ENCODE results near the gene TPCN1.
"Not testable (repeated sequence)": the region's sequence is repeated elsewhere in the genome, so short reads cannot be mapped to it uniquely, and the experiment has no call there.

Gene TPCN1

GRCh38 chr12:113196582-113196981, 24.7 kb upstream of the TPCN1 start:
- DNase-seq = no peak

- peak in 34 of 51 donors; percentile 9 to 73 (median 35) for DNase-seq
Measured at GRCh38 chr12:113196990-113197389, 24.3 kb upstream of the TPCN1 start.

GRCh38 chr12:113197518-113198077, 23.7 kb upstream of the TPCN1 start:
- DNase-seq = no peak

- no peak for DNase-seq
Measured at GRCh38 chr12:113198296-113198695, 23.0 kb upstream of the TPCN1 start.

- no peak for DNase-seq
Measured at GRCh38 chr12:113200021-113200797, 21.1 kb upstream of the TPCN1 start.

GRCh38 chr12:113201187-113202177, 19.8 kb upstream of the TPCN1 start:
- DNase-seq = no peak

GRCh38 chr12:113202300-113203075, 18.8 kb upstream of the TPCN1 start:
- DNase-seq = no peak

GRCh38 chr12:113203852-113204760, 17.2 kb upstream of the TPCN1 start:
- no peak for DNase-seq

GRCh38 chr12:113204804-113205203, 16.5 kb upstream of the TPCN1 start:
- DNase-seq = no peak

- DNase-seq = not testable (repeated sequence)
Measured at GRCh38 chr12:113206802-113207201, 14.5 kb upstream of the TPCN1 start.

- no peak for DNase-seq
Measured at GRCh38 chr12:113207613-113208040, 13.6 kb upstream of the TPCN1 start.

- peak in 14 of 51 donors; percentile 12 to 32 (median 22) for DNase-seq
Measured at GRCh38 chr12:113208041-113208934, 13.0 kb upstream of the TPCN1 start.

GRCh38 chr12:113211160-113211559, 10.1 kb upstream of the TPCN1 start:
- DNase-seq = no peak

GRCh38 chr12:113214895-113215400, 6.3 kb upstream of the TPCN1 start:
- peak in 6 of 51 donors; percentile 4 to 28 (median 16) for DNase-seq

- DNase-seq = no peak
Measured at GRCh38 chr12:113216027-113216426, 5.2 kb upstream of the TPCN1 start.

GRCh38 chr12:113220593-113221180, 577 bp upstream of the TPCN1 start:
- DNase-seq = no peak

- DNase-seq = peak in 1 of 51 donors; percentile 39
Measured at GRCh38 chr12:113221997-113222729, 899 bp downstream of the TPCN1 start.
